ENCODE measurements around the gene MYO1D.

Gene MYO1D

GRCh38 chr17:32503251-32504165 is 373.4 kb downstream of the MYO1D start:
- peak; percentile 96 for ATAC-seq
- DNase-seq: peak; percentile 47 to 72
- H3K4me3 Mint-ChIP-seq: peak overlapping the region; percentile 74 to 75
- H3K9me3 Mint-ChIP-seq: no peaks in the 10 kb centered on the region
- peak overlapping the region; percentile 98 for H3K27ac Mint-ChIP-seq
- H3K27me3 Mint-ChIP-seq: no peaks in the 10 kb centered on the region
- peaks cover 77% of the 10 kb centered on the region for H3K4me1 Mint-ChIP-seq

- Mint-ChIP-seq H3K4me3 (peak overlapping the region; percentile 74 to 75), H3K27ac (peak overlapping the region; percentile 98), H3K9me3 (no peaks in the 10 kb centered on the region), H3K4me1 (peaks cover 81% of the 10 kb centered on the region), H3K27me3 (no peaks in the 10 kb centered on the region)
- DNase-seq (no peak), ATAC-seq (no peak)
Observed at GRCh38 chr17:32502710-32503109, 374.2 kb downstream of the MYO1D start.

GRCh38 chr17:32502013-32502412 is 374.9 kb downstream of the MYO1D start:
- Mint-ChIP-seq H3K27me3 (no peaks in the 10 kb centered on the region), H3K27ac (peak overlapping the region; percentile 95 to 98), H3K9me3 (no peaks in the 10 kb centered on the region), H3K4me1 (peaks cover 77% of the 10 kb centered on the region), H3K4me3 (peak overlapping the region in 1 of 2 donors; percentile 38)
- DNase-seq: no peak
- no peak for ATAC-seq

GRCh38 chr17:32498391-32498790 is 378.5 kb downstream of the MYO1D start:
- ATAC-seq: no peak
- DNase-seq: no peak
- H3K4me3 Mint-ChIP-seq: no peak overlapping the region
- H3K27ac Mint-ChIP-seq: peak overlapping the region in 1 of 2 donors; percentile 54
- peaks cover 74% of the 10 kb centered on the region for H3K4me1 Mint-ChIP-seq
- no peaks in the 10 kb centered on the region for H3K27me3 Mint-ChIP-seq
- H3K9me3 Mint-ChIP-seq: no peaks in the 10 kb centered on the region

- Mint-ChIP-seq H3K27me3 (no peaks in the 10 kb centered on the region), H3K9me3 (no peaks in the 10 kb centered on the region), H3K27ac (peak overlapping the region in 1 of 2 donors; percentile 84), H3K4me3 (no peak overlapping the region), H3K4me1 (peaks cover 74% of the 10 kb centered on the region)
- ATAC-seq (no peak), DNase-seq (no peak)
Observed at GRCh38 chr17:32497431-32498205, 379.3 kb downstream of the MYO1D start.

GRCh38 chr17:32496395-32497073 is 380.4 kb downstream of the MYO1D start:
- no peaks in the 10 kb centered on the region for H3K27me3 Mint-ChIP-seq
- ATAC-seq (no peak), DNase-seq (no peak)
- H3K4me3 Mint-ChIP-seq: no peak overlapping the region
- peaks cover 74% of the 10 kb centered on the region for H3K4me1 Mint-ChIP-seq
- H3K9me3 Mint-ChIP-seq: no peaks in the 10 kb centered on the region
- no peak overlapping the region for H3K27ac Mint-ChIP-seq

GRCh38 chr17:32495359-32496231 is 381.3 kb downstream of the MYO1D start:
- Mint-ChIP-seq H3K27me3 (no peaks in the 10 kb centered on the region), H3K4me1 (peaks cover 74% of the 10 kb centered on the region)
- peak; percentile 63 for ATAC-seq

GRCh38 chr17:32494621-32495358 is 382.1 kb downstream of the MYO1D start:
- Mint-ChIP-seq H3K27ac (no peak overlapping the region), H3K27me3 (no peaks in the 10 kb centered on the region), H3K4me3 (peak overlapping the region in 1 of 2 donors; percentile 32), H3K4me1 (peaks cover 78% of the 10 kb centered on the region), H3K9me3 (no peaks in the 10 kb centered on the region)
- no peak for DNase-seq
- peak; percentile 22 for ATAC-seq

More at GRCh38 chr17:32495359-32496231, 381.3 kb downstream of the MYO1D start:
- Mint-ChIP-seq H3K9me3 (no peaks in the 10 kb centered on the region), H3K4me3 (no peak overlapping the region), H3K27ac (no peak overlapping the region)
- no peak for DNase-seq

- peak overlapping the region; percentile 25 to 32 for H3K4me3 Mint-ChIP-seq
- peak overlapping the region in 1 of 2 donors; percentile 61 for H3K27ac Mint-ChIP-seq
- H3K9me3 Mint-ChIP-seq: no peaks in the 10 kb centered on the region
- no peaks in the 10 kb centered on the region for H3K27me3 Mint-ChIP-seq
- DNase-seq (no peak), ATAC-seq (no peak)
- peaks cover 86% of the 10 kb centered on the region for H3K4me1 Mint-ChIP-seq
Observed at GRCh38 chr17:32493976-32494513, 382.9 kb downstream of the MYO1D start.

GRCh38 chr17:32493571-32493970 is 383.4 kb downstream of the MYO1D start:
- DNase-seq: no peak
- Mint-ChIP-seq H3K27ac (peak overlapping the region in 1 of 2 donors; percentile 61), H3K4me3 (peak overlapping the region in 1 of 2 donors; percentile 15), H3K27me3 (no peaks in the 10 kb centered on the region), H3K9me3 (no peaks in the 10 kb centered on the region), H3K4me1 (peaks cover 89% of the 10 kb centered on the region)
- no peak for ATAC-seq

GRCh38 chr17:32492648-32493289 is 384.2 kb downstream of the MYO1D start:
- Mint-ChIP-seq H3K9me3 (no peaks in the 10 kb centered on the region), H3K4me1 (peaks cover 89% of the 10 kb centered on the region), H3K4me3 (peak overlapping the region; percentile 51 to 62), H3K27ac (peak overlapping the region in 1 of 2 donors; percentile 3), H3K27me3 (no peaks in the 10 kb centered on the region)
- ATAC-seq (no peak), DNase-seq (no peak)

- Mint-ChIP-seq H3K27ac (peak overlapping the region; percentile 71 to 90), H3K4me3 (peak overlapping the region; percentile 89 to 98), H3K4me1 (peaks cover 90% of the 10 kb centered on the region), H3K27me3 (no peaks in the 10 kb centered on the region), H3K9me3 (no peaks in the 10 kb centered on the region)
- DNase-seq (no peak), ATAC-seq (no peak)
Observed at GRCh38 chr17:32492264-32492589, 384.7 kb downstream of the MYO1D start.

- DNase-seq (peak; percentile 42 to 52), ATAC-seq (peak; percentile 39)
- Mint-ChIP-seq H3K4me3 (peak overlapping the region; percentile 89 to 98), H3K4me1 (peaks cover 85% of the 10 kb centered on the region), H3K27ac (peak overlapping the region; percentile 71 to 90), H3K9me3 (no peaks in the 10 kb centered on the region), H3K27me3 (no peaks in the 10 kb centered on the region)
Observed at GRCh38 chr17:32491371-32492263, 385.3 kb downstream of the MYO1D start.
